ENCODE results near the gene EMC7.
"Not testable (repeated sequence)": the region's sequence is repeated elsewhere in the genome, so short reads cannot be mapped to it uniquely, and the experiment has no call there.

Gene EMC7

GRCh38 chr15:34101366-34102174, at the start of gene EMC7, which contains the start of gene PGBD4:
Gene EMC7 (minus strand): TSS chr15:34101862. CDS start chr15:34101839, 23 bp downstream.
Gene PGBD4 (plus strand): TSS chr15:34102083. CDS start chr15:34102532, 449 bp downstream.
- peak; percentile 96 for DNase-seq

GRCh38 chr15:34147371-34148140, 45.9 kb upstream of the EMC7 start:
- DNase-seq = no peak

- no peak for DNase-seq
Measured at GRCh38 chr15:34133511-34133910, 31.8 kb upstream of the EMC7 start.

- DNase-seq = no peak
Measured at GRCh38 chr15:34132881-34133280, 31.2 kb upstream of the EMC7 start.

- DNase-seq = no peak
Measured at GRCh38 chr15:34128898-34129297, 27.2 kb upstream of the EMC7 start.

- no peak for DNase-seq
Measured at GRCh38 chr15:34126522-34126921, 24.9 kb upstream of the EMC7 start.

- DNase-seq = no peak
Measured at GRCh38 chr15:34125945-34126344, 24.3 kb upstream of the EMC7 start.

GRCh38 chr15:34124651-34125050, 23.0 kb upstream of the EMC7 start:
- DNase-seq = no peak

- no peak for DNase-seq
Measured at GRCh38 chr15:34122771-34123183, 21.1 kb upstream of the EMC7 start.

- DNase-seq = not testable (repeated sequence)
Measured at GRCh38 chr15:34121786-34122185, 20.1 kb upstream of the EMC7 start.

GRCh38 chr15:34120420-34120819, 18.8 kb upstream of the EMC7 start:
- not testable (repeated sequence) for DNase-seq

GRCh38 chr15:34119291-34119690, 17.6 kb upstream of the EMC7 start:
- no peak for DNase-seq

- no peak for DNase-seq
Measured at GRCh38 chr15:34116620-34117019, 15.0 kb upstream of the EMC7 start.

- no peak for DNase-seq
Measured at GRCh38 chr15:34114739-34115138, 13.1 kb upstream of the EMC7 start.

- DNase-seq = no peak
Measured at GRCh38 chr15:34114215-34114614, 12.6 kb upstream of the EMC7 start.

GRCh38 chr15:34111488-34111887, 9.8 kb upstream of the EMC7 start:
- no peak for DNase-seq

- DNase-seq = peak; percentile 14
Measured at GRCh38 chr15:34109797-34110663, 8.4 kb upstream of the EMC7 start.

GRCh38 chr15:34107315-34107714, 5.7 kb upstream of the EMC7 start:
- no peak for DNase-seq

- DNase-seq = no peak
Measured at GRCh38 chr15:34106423-34106822, 4.8 kb upstream of the EMC7 start.

GRCh38 chr15:34102175-34102925, 688 bp upstream of the EMC7 start:
- DNase-seq = no peak

GRCh38 chr15:34099914-34100313, 1.7 kb downstream of the EMC7 start:
- DNase-seq = no peak

GRCh38 chr15:34085746-34086145, 15.9 kb downstream of the EMC7 start:
- no peak for DNase-seq

All from SHP77 treated with DMSO at 0.1 percent for 48 hours (cell line).